Fibroblast of mammary gland (primary cell): ENCODE data around the gene DIS3L2.

Source experiments
- DNase-seq: peaks from one replicate; pipeline ENCODE4 v3.0.0-alpha.2; 2010; ENCODE audit warnings: low read depth
- H3K4me3 ChIP-seq: 2 replicates; pipeline ENCODE4 v1.5.1; 2011; ENCODE audit warnings: low read depth, mild to moderate bottlenecking, low read length, moderate library complexity; ENCODE audit not compliant: control insufficient read depth
- CTCF ChIP-seq: conservative IDR thresholded peaks from 2 replicates; pipeline ENCODE4 v1.5.1; 2011; ENCODE audit warnings: low read depth, low read length, inconsistent platforms; ENCODE audit not compliant: control insufficient read depth, insufficient read depth

The DIS3L2 gene

GRCh38 chr2:232342635-232343565 is 381.4 kb downstream of the DIS3L2 start:
- no peak for TF ChIP-seq CTCF

GRCh38 chr2:232343821-232344220 is 382.3 kb downstream of the DIS3L2 start:
- DNase-seq = no peak
- no peak for TF ChIP-seq CTCF
- no peak overlapping the region for H3K4me3 ChIP-seq

More at GRCh38 chr2:232342635-232343565, 381.4 kb downstream of the DIS3L2 start:
- DNase-seq = no peak
- no peak overlapping the region for H3K4me3 ChIP-seq

- no peak for DNase-seq
- H3K4me3 ChIP-seq = no peak overlapping the region
- TF ChIP-seq CTCF = no peak
Measured at GRCh38 chr2:232345251-232345650, 383.7 kb downstream of the DIS3L2 start.

- H3K4me3 ChIP-seq = no peak overlapping the region
- DNase-seq = no peak
- TF ChIP-seq CTCF = no peak
Measured at GRCh38 chr2:232347369-232347768, 385.9 kb downstream of the DIS3L2 start.

- no peak for DNase-seq
- H3K4me3 ChIP-seq = no peak overlapping the region
- TF ChIP-seq CTCF = no peak
Measured at GRCh38 chr2:232348936-232349335, 387.4 kb downstream of the DIS3L2 start.

GRCh38 chr2:232349546-232349945 is 388.0 kb downstream of the DIS3L2 start:
- no peak for TF ChIP-seq CTCF
- DNase-seq = no peak
- no peak overlapping the region for H3K4me3 ChIP-seq
